HL-60/S4 treated with phorbol 12-myristate 13-acetate at 8.2 ng/mL for 4 days and 3 days (cell line): ENCODE data around the gene PAX9.
"Not testable (repeated sequence)": the region's sequence is repeated elsewhere in the genome, so short reads cannot be mapped to it uniquely, and the experiment has no call there.

Source experiments
- in situ Hi-C: fragments of 300-500 bp; cut with MboI; formaldehyde crosslinking; loops from 2 replicates; pipeline ENCODE4 v1.15.0; 2022; ENCODE audit warnings: low sequenced_read_pairs

Gene PAX9

DNA sequence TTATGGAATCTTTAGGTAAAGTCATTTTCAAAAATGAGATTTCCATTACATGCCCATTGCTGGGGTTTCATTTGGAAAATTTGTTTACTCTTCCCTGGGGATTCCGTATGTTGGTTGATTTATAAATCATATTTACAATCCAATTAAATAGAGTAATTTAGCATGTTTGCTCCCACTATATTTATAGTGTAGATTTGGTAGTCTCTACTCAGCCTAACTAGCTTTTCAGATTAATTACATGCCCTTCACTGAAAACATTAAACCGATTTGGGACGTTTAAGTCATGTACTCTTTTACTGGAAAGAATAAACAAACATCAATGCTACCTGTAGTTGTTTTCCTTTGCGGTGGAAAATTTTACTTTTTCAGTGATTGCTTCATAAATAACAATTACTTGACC, 10.4 kb downstream of the PAX9 start:
- in situ Hi-C loops: no loop called here

DNA sequence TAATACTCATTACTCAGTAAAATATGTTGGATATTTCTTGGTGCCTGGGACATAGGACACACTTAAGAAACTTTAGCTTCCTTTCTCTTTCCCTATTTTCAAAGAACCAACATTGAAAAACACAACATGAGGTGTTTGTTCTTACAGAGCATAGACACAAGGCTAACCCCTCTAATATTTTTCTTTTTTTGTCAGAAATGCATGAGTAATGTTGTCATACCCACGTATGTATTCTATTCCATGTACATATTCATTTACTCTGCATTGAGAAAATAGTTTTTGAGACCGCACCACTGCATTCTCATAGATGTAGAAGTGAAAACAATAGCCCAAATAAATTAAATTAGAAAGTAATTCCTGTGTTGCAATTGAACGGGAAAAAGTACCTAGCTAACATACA, 13.0 kb downstream of the PAX9 start:
- in situ Hi-C loops: no loop called here

DNA sequence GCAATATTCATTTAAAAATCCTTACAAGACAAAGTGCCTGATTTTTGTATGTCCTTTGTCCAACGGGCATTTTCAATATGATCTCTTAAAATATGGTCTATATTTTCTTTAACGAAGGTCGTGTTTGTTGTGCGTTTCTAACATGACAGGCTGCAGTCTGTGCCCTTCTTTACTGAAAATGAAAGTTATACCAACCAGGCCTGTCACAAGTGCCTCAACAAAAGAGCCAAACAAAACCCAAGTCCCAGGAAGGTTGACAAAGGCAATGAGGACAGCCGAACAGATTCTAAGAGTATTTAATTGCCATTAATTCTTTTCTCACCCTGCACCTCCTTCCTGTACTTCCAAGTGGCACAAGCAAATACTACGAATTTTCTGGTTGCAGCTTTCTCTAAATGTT, 13.9 kb downstream of the PAX9 start:
- in situ Hi-C loops: no loop called here

DNA sequence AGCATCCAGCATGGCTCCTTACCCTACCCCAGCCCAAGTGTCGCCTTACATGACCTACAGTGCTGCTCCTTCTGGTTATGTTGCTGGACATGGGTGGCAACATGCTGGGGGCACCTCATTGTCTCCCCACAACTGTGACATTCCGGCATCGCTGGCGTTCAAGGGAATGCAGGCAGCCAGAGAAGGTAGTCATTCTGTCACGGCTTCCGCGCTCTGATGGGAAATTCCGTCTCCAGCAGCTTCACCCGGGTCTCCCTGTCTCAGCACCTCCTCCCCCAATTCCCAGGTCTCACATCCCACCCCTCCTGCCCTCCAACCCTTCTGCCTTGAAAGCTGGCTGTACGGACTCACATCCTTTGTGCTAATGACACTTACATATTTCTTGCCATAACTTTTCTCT, 14.6 kb downstream of the PAX9 start:
- in situ Hi-C loops: no loop called here

DNA sequence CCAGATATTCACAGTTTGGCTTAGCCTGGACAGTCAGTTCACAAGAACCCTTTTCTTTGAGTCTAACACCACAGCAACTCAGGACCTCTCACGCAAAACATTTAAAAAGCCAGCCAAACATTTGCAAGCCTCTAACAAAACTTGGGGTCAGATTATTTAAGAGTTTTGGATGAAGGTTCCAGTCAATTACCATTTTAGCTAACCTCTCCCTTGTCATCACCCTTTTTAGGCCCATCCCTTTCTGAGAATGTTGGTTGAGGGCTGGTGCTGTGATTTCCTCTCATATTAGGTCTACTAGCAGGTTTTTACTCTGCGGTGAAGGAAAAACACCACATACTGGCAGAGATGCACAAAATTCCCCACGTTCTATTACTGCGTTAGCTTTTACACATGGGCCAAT, 20.7 kb downstream of the PAX9 start:
- in situ Hi-C loops: no loop called here

DNA sequence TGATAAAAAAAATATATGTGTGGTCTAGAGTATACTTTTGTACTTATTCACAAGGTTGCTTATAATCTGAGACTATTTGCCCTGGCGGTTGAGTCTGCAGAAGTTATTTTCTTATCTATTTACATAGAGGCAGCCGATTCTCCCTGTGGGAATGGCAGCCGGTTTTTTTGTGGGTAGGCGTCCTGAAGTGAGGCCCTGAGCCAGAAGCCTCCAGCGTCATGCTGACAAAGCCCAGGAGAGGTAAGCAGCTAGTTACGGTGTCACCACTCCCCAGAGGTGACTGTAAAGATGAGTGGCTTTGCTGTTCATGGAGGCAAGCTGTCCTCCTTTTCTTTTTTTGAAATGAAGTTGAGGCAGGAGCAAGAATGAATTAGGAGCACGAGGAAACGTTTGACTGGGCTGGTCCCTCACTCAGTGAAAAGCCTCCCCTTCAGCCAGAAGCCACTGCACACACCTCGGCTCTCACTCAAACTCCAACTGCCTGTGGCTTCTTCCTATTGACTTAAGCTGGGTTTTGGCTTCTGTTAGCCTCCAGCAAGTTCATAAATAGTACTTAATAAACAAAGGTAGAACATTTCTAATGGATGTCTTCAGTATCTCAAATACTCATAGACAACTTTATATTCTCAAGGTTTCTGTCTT, 21.5 kb downstream of the PAX9 start:
- in situ Hi-C loops: no loop called here

DNA sequence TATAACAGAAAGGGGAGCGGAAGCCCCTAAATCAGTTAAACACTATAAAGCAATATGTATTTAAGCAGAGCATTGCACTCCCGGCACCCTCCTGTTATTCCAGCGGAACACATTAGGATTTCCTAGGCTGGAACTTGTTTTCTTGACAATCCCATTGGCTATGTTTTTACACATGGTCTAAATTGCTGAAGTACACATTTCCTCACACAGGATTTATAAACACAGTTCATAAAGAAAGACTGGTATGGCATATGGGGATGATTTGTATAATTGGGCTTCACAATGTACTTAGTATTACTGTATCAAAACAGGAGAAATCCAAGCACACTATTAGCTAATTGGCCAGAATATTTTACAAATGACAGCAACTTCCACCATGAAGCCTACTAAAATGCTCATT, 23.3 kb downstream of the PAX9 start:
- in situ Hi-C loops: no loop called here

DNA sequence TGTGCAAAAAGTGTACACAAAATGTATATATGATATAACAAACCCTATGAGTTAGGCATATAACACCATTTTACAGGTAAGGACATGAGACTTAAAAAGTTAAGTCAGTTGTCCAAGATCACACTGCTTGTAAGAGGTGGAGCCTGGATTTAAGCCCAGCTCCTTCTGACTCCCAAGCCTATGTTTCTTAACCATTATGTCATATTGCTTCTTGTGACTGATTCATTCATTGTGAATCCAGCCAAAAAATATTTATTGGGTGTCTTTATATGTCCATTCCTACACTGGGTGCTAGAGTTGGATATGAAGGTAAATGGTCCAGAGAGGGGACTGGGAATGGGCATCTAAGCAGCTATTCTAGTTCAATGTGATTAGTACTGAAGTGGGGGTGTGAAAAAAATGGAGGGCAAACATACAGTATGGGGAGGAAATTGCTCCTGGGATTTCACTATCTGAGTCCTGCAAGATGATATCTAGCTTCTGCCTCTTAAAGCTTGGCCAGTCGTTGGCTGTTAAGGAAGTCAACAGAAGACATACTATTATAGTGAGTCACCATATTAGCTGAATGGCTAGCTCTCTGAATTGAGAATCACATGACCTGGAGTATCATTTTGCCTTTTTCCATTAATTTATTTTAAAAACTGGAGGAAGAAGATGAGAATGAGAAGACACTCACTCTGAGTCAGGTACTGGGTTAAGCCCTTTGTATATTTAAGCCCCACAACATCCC, 28.8 kb downstream of the PAX9 start:
- in situ Hi-C loops: no loop called here

DNA sequence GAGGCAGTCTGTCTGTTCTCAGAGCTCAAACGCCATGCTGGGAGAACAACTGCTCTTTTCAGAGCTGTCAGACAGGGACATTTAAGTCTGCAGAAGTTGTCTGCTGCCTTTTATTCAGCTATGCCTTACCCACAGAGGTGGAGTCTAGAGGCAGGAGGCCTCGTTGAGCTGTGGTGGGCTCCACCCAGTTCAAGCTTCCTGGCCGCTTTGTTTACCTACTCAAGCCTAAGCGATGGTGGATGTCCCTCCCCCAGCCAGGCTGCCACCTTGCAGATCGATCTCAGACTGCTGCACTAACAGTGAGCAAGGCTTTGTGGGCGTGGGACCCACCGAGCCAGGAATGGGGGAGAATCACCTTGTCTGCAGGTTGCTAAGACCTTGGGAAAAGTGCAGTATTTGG, 37.8 kb downstream of the PAX9 start:
- in situ Hi-C loops: not testable (repeated sequence)

DNA sequence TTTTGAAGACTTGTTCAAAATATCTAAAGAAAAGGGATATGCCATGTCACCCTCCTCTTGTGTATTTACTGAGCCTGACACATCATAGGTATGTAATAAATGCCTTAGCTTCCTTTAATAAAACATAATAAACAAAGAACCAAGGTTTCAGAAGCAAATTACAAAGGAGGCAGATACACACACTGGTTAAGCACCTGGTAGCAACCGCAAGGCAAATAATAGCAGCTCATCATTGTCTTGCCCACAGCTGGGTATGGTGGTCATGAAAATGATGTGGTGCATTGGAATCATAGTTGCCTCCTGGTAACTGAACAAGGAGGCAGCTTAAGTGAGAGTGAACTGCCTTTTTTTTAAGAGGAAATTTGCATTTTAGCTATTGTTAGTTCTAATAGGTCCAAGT, 39.0 kb downstream of the PAX9 start:
- in situ Hi-C loops: no loop called here

DNA sequence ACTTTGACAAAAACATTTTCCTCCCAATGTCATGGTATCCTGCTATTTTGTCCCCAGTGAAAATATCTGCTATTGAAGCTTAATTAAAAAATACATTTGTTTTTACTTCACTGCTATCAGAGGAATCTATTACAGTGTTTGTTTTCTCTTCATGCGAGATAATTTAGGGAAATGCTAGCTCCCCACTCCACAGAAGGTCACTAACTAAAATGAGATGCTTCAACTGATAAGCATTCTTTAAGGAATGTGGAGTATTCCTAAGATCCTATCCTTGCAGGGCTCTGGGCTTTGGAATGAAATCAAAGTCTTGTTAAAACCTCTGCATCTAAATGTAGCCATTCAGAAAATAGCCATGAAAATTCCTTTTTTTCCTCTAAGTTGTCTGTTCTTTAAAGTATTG, 39.5 kb downstream of the PAX9 start:
- in situ Hi-C loops: no loop called here

DNA sequence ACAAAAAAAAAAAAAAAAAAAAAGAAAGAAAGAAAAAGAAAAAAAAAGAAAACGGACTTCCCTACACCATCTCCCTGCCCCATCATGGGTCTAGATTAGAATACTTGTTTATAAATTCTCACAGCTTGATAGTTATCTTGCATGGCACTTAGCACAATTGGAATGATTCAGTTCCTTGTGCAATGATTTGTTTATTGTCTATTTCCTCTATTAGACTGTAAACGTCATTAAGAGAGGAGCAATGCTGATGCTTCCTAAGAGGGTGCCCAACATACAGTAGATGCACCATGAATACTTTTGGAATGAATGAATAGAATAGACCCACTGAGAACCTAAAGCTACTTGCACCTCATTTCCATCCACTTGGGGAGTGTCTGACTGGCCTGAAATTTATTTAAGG, 40.8 kb downstream of the PAX9 start:
- in situ Hi-C loops: no loop called here

DNA sequence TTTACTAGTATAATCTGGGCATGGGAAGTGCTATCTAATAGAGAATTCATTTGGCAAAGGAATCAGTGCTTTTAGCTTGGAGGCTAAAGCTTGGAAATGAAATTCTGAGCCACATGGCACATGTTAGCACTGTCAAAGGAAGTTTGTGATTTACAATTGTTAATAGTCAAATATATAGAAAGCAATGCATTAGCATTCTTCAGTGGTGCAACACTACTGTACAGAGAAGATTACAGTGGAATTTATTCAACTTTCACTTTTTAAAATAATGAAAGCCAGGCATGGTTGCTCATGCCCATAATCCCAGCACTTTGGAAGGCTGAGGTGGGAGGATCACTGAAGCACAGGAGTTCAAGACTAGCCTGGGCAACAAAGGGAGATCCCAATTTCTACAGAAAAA, 45.9 kb downstream of the PAX9 start:
- in situ Hi-C loops: no loop called here

DNA sequence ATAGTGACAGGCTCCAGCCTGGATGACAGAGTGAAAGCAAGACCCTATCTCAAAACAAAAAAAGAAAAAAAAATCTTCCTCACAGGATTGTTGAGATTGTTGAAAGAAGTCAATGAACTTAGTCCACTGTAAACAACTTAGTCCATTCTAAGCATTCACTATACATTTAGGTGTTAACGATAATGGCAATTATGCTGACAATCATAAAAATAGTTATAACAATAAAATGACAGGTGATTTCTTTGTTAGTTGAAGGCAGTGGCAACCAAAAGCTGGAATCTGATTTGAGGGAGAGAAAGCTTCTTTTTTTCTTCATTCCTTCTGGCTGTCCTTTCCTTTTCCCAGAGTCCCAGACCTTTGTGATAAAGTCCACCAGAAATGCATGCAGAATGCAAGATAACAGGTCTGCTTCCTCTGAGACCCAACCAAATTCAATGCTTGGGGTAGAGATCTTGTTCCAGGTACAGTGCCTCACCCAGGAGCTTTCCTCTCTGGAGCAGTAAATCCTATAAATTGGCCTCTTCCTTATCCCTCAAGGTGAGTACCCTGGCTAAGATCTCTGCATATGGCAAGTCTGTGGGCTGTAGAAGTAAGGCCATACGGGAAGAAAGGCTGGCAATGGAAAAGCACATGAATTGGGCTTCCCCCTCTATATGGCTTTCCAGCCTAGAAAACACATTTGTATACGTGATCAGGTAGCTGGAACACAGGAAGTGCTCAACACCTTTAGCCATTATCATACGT, 52.5 kb downstream of the PAX9 start:
- in situ Hi-C loops: no loop called here

DNA sequence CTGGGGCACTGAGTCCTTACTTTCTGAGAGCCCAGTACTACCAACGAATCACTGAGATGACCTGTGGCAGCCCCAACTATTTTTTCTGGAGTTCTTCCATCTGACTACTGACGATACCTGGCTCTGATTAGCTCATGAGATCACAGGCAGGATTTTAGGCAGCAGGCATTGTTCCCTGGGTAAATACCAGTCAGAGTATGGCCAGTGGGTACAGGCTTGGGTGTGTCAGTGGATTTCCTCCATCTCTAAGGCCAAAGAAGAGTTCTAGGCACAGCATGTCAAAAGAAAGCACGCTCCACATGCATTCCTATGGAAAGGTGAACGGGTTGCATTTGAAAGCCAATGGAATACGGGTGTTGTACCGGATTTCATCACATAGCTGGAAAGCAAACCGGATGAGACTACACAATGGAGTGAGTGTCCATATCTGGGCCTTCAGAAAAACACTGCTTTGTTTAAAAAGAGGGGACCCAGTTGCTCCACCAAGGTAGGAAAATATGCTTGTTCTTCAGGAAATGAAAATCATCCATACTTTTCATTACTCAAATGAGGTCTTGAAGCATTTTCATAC, 55.0 kb downstream of the PAX9 start:
- in situ Hi-C loops: no loop called here

DNA sequence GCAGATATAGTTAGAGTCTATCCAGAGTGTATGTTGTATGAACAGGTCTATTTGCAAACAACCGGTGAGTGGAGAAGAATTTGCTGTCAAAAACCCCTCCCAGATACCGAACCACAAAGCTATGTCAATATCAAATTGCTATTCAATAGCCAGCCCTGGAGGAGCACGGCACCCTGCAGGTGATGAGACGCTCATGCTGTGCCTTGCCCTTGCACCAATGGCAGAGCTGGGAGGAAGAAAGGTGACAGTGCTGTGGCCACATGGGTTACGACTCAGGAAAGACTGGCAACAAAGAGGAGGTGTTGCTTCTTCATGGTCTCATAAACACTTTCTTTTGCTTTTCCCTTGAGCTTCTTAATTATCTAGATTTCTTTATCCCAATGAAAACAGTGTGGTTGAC, 55.7 kb downstream of the PAX9 start:
- in situ Hi-C loops: no loop called here

DNA sequence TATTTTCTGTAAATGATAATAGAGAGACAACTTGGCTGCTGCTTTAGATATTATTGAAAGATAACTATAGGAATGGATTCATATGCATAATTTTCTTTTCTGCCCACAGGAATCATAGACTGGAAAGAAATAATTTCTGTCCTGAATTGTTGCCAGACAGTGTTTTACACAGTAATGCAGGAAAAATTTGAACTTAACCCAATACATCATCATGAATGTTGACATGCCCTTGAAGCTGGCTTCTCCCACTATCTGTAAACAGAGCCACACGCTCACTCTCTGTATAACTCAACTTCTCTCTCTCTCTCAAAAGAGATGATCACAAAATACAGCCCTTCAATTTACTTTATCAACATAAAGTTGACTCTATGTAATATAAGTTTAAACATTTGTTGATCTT, 56.6 kb downstream of the PAX9 start:
- in situ Hi-C loops: no loop called here

DNA sequence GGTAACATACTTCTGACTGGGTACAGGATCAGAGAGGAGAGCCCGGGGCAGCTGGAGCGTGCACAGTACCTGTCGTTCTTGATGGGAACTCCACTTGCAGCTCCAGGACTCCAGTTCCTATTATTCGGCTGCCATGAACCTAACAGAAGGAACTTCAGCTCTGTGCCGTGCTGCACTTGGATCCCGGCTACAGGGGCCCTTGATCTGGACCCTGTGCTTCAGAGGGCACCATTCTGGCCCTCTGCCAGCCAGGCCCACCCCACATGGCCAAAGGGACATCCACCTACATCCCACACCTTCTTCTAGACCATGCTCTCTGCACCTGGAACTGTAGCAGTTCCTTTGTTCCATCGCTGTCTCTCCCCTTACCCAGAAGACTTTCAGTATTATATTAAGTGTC, 58.2 kb downstream of the PAX9 start:
- in situ Hi-C loops: no loop called here

DNA sequence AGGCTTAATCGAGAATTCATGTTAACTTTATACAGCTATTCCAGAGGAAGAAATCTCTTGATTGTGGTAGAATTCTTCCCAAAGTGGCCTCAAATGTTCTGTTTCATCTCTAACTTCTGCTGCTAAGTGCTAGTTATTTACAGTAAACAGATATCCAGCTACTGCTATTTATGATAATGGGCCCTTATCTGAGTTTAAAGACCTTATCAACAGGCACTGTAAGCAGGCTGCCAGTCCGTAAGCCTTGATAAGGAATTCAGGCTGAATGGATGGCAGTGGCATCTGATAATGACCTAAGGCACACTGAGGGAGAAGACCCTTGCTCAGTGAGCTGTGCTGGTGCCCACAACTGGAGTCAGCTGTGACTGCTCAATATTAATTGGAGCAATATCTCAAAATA, 59.0 kb downstream of the PAX9 start:
- in situ Hi-C loops: no loop called here

DNA sequence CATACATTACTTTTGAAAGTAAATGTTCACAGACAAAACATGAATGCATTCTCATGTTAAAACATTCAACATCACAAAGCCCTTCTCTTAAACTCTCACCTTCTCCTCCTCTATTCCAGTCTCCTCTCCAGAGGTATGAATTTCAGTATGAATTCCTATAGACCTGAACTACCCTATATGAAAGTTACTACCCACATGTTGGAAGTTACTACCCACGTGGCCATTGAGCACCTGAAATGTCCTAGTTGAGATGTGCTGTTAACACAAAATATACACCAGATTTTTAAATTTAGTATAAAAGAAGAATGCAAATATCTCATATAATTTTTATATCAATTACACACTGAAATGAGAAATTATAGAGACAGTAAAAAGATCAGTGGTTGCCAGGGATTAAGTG, 60.2 kb downstream of the PAX9 start:
- in situ Hi-C loops: no loop called here

DNA sequence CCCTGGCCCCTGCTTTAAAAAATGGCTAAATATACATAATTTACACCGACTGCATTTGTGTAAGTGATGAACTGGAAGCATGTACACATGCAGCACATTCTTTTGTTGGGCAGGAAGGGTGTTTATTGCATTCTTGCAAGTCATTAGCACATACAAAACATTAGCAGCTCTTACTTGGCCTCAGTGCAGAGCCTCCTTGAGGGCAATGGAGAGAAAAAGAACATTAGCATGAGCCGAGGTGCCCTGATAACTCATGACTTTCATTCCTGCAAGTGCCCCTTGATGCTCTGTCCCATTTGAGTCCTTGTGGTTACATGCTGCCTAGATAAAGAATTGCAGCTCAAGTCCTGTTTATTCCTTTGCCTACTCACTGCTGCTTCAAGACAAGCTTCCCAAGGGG, 61.9 kb downstream of the PAX9 start:
- in situ Hi-C loops: no loop called here

DNA sequence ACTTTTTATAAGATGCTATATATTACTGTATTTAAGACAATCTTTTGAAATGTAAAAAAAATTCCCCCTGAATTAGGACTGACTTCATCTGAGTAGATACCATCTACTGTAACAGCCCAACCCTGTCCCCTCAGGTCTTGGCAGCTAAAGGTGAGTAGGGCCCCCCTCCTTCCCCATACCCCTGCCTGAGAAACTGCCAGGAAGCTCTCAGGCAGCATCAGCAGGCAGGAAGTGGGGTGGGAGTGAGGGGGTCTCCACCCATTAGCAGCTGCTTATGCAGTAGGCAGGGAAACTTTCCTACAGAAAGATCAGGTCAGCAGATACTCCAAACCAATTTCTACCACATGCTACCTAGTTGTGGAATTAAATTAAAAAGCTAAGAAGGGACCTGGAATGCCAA, 62.5 kb downstream of the PAX9 start:
- in situ Hi-C loops: no loop called here
